Germinal center (tissue), 1 donor: ENCODE measurements around the gene OPHN1.

ENCODE experiments used
- DNase-seq: peaks from one replicate; pipeline ENCODE4 v3.0.0; 2012; ENCODE audit warnings: mixed read lengths, low spot score

Gene OPHN1

GRCh38 chrX:68238568-68238967 is 194.7 kb downstream of the OPHN1 start:
- no peak for DNase-seq

GRCh38 chrX:68234171-68234910 is 199.0 kb downstream of the OPHN1 start:
- DNase-seq = no peak

GRCh38 chrX:68232206-68232605 is 201.1 kb downstream of the OPHN1 start:
- DNase-seq = no peak

- DNase-seq = no peak
Observed at GRCh38 chrX:68209008-68209407, 224.3 kb downstream of the OPHN1 start.

- no peak for DNase-seq
Observed at GRCh38 chrX:68204521-68205038, 228.7 kb downstream of the OPHN1 start.

- no peak for DNase-seq
Observed at GRCh38 chrX:68203646-68204045, 229.6 kb downstream of the OPHN1 start.

- no peak for DNase-seq
Observed at GRCh38 chrX:68203211-68203610, 230.1 kb downstream of the OPHN1 start.

GRCh38 chrX:68199062-68199848 is 234.0 kb downstream of the OPHN1 start:
- no peak for DNase-seq

- peak; percentile 8 for DNase-seq
Observed at GRCh38 chrX:68196939-68197791, 236.1 kb downstream of the OPHN1 start.

GRCh38 chrX:68195561-68195960 is 237.7 kb downstream of the OPHN1 start:
- DNase-seq = no peak

- no peak for DNase-seq
Observed at GRCh38 chrX:68193786-68194185, 239.5 kb downstream of the OPHN1 start.

- no peak for DNase-seq
Observed at GRCh38 chrX:68193234-68193633, 240.1 kb downstream of the OPHN1 start.

GRCh38 chrX:68190799-68191198 is 242.5 kb downstream of the OPHN1 start:
- no peak for DNase-seq

GRCh38 chrX:68186552-68187262 is 246.6 kb downstream of the OPHN1 start:
- no peak for DNase-seq

GRCh38 chrX:68185161-68185560 is 248.1 kb downstream of the OPHN1 start:
- DNase-seq = no peak

- DNase-seq = no peak
Observed at GRCh38 chrX:68183612-68184214, 249.6 kb downstream of the OPHN1 start.

- DNase-seq = no peak
Observed at GRCh38 chrX:68180579-68180978, 252.7 kb downstream of the OPHN1 start.

- DNase-seq = no peak
Observed at GRCh38 chrX:68179355-68179754, 253.9 kb downstream of the OPHN1 start.

- no peak for DNase-seq
Observed at GRCh38 chrX:68177542-68177941, 255.8 kb downstream of the OPHN1 start.

- no peak for DNase-seq
Observed at GRCh38 chrX:68175562-68175961, 257.7 kb downstream of the OPHN1 start.

- DNase-seq = no peak
Observed at GRCh38 chrX:68163441-68163840, 269.9 kb downstream of the OPHN1 start.
